Activated gamma-delta T cell treated with Interleukin-2 at 50 U/mL for 16 hours (primary cell): ENCODE data around the gene PTBP2.
"Not testable (repeated sequence)": the region's sequence is repeated elsewhere in the genome, so short reads cannot be mapped to it uniquely, and the experiment has no call there.

Source experiments
- DNase-seq: peaks from one replicate; pipeline ENCODE4 v3.0.0-alpha.2; 2020

PTBP2 gene

GRCh38 chr1:96741335-96741734 lies 19.8 kb downstream of the PTBP2 start:
- DNase-seq: no peak

GRCh38 chr1:96746440-96747420 lies 25.1 kb downstream of the PTBP2 start:
- DNase-seq: no peak

- no peak for DNase-seq
Observed at GRCh38 chr1:96747565-96747964, 26.0 kb downstream of the PTBP2 start.

GRCh38 chr1:96748078-96748477 lies 26.5 kb downstream of the PTBP2 start:
- no peak for DNase-seq

- DNase-seq: no peak
Observed at GRCh38 chr1:96749618-96750017, 28.0 kb downstream of the PTBP2 start.

GRCh38 chr1:96752394-96752793 lies 30.8 kb downstream of the PTBP2 start:
- no peak for DNase-seq

DNA sequence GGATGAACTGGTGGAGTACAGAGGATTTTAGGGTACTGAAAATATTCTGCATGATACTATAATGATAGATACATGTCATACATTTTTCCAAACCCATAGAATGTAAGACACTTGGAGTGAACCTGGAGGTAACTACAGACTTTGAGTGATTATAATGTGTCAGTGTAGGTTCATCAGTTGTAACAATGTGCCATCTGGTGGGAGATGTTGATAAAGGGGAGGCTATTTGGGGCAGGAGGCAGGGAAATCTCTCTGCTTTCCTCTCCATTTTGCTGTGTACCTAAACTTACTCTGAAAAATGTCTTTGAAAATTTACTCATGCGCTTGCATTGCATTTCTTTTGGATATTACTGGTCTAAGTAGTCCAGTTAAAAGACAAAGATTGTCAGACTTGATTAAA lies 35.2 kb downstream of the PTBP2 start:
- DNase-seq: no peak

GRCh38 chr1:96762586-96762985 lies 41.0 kb downstream of the PTBP2 start:
- DNase-seq: not testable (repeated sequence)

GRCh38 chr1:96763514-96763913 lies 41.9 kb downstream of the PTBP2 start:
- DNase-seq: no peak

DNA sequence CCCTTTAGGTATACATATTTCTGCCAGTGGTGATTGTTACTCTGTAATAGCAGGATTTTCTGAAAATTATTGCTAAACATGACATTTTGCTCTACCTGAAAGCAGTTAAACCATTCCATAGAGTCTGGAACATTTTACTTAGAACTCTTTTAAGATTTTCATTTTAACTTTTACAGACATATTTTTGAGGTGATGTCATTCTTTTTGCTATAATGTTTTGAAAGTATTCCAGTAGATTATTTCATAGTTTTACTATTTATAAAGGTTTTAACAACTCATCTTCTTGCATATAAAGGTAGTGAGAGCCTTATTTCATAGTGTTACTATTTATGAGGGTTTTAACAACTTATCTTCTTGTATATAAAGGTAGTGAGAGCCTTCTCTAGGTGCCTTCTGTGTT lies 42.9 kb downstream of the PTBP2 start:
- no peak for DNase-seq

GRCh38 chr1:96771847-96772246 lies 50.3 kb downstream of the PTBP2 start:
- no peak for DNase-seq

DNA sequence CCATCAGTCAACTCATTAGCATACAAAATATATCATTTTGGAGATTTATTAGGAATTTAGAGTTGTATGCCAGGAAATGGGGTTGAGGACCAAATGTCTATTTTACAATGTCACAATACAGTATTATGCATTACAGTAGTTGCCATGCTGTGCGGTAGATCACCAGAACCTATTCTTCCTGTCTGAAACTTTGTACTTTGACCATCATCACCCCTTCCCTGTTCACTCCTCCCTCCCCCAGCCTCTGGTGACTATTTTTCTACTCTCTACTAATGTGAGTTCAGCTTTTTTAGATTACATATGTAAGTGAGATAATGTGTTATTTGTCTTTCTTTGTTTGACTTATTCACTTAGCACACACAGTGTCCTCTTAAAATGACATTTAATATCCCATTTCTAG lies 50.8 kb downstream of the PTBP2 start:
- no peak for DNase-seq

DNA sequence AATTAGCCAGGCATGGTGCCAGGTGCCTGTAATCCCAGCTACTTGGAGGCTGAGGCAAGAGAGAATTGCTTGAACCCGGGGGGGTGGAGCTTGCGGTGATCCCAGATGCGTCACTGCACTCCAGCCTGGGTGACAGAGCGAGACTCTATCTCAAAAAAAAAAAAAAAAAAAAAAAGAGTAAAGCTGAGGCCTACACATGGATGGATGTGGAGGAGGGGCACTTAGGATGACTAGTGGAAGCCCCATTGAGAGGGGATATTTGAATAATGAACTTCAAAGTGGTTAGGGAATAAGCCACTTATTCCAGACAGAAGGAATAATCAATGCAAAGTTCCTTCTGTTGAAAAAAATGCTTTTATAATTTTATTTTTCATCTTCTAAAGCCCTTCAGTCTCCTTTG lies 51.4 kb downstream of the PTBP2 start:
- no peak for DNase-seq

- no peak for DNase-seq
Observed at GRCh38 chr1:96782206-96782605, 60.6 kb downstream of the PTBP2 start.

DNA sequence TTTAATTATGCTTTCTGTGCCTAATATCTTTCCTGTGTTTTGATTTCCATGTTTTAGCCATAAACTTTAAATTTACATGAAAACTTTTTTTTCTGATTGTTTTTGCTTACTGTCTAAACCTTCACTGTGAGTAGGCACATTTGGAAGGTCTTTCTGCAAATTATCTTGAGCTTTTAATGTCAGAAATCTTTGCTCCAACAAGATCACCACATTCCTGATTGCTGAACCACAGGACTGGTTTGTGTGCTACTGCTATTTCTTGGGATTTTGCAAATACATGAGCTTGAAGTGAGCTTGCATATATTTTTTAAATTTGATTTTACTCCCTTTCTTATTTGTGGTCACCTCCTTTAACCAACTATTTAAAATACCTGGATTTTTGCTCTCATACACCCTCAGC lies 61.3 kb downstream of the PTBP2 start:
- DNase-seq: no peak

- DNase-seq: no peak
Observed at GRCh38 chr1:96790599-96790998, 69.0 kb downstream of the PTBP2 start.

- no peak for DNase-seq
Observed at GRCh38 chr1:96792220-96792619, 70.6 kb downstream of the PTBP2 start.

- DNase-seq: not testable (repeated sequence)
Observed at GRCh38 chr1:96801696-96802095, 80.1 kb downstream of the PTBP2 start.

DNA sequence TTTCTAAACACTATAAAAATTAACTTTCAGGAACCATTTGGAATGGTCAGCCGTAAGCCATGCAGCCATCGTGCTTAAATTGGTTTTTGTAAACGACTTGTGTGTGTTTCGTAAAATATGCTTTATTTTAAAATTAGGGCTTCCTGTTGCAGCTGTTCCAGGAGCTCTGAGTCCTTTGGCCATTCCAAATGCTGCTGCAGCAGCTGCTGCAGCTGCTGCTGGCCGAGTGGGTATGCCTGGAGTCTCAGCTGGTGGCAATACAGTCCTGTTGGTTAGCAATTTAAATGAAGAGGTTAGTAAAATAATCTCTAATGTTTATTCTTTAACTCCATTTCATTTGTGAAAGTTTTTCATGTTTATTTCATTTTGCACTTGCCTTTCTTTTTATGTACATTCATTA lies 83.1 kb downstream of the PTBP2 start:
- DNase-seq: no peak

- DNase-seq: no peak
Observed at GRCh38 chr1:96808191-96808590, 86.6 kb downstream of the PTBP2 start.

GRCh38 chr1:96815914-96816313 lies 94.3 kb downstream of the PTBP2 start:
- DNase-seq: no peak

DNA sequence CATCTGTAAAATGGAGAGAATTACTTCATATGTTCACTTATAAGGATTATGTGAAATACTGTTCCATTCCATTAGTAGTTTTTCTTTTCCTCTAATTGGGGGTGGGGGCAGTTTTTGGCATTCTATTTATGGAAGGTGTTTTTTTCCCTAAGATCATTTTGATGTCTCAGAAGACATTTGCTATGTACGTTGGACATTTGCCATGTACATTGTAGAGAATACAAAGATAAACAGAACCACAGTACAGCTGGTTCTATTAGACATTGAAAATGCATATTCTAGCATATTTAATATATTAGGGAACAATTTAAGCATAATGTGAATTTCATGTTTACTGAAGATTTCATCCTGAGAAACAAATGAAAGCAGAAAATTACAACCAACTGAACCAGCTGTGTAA lies 98.5 kb downstream of the PTBP2 start:
- no peak for DNase-seq

GRCh38 chr1:96820671-96821070 lies 99.1 kb downstream of the PTBP2 start:
- DNase-seq: no peak

- no peak for DNase-seq
Observed at GRCh38 chr1:96825231-96825630, 103.6 kb downstream of the PTBP2 start.
